ENCODE measurements around the gene ATP6V1G1.
A peak's percentile ranks its signal among the peaks of the same experiment; 100 is the strongest.
"Not testable (repeated sequence)": the region's sequence is repeated elsewhere in the genome, so short reads cannot be mapped to it uniquely, and the experiment has no call there.

The ATP6V1G1 gene, protein sequence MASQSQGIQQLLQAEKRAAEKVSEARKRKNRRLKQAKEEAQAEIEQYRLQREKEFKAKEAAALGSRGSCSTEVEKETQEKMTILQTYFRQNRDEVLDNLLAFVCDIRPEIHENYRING

GRCh38 chr9:114587345-114588202 is at the start of gene ATP6V1G1:
ATP6V1G1 (plus strand) TSS chr9:114587769; CDS start chr9:114587839, 70 bp downstream.
- peak; percentile 98 to 100 (median 99) for DNase-seq (ENCODE audit: low read depth in 2 of 3, low spot score in 1 of 3)

DNA sequence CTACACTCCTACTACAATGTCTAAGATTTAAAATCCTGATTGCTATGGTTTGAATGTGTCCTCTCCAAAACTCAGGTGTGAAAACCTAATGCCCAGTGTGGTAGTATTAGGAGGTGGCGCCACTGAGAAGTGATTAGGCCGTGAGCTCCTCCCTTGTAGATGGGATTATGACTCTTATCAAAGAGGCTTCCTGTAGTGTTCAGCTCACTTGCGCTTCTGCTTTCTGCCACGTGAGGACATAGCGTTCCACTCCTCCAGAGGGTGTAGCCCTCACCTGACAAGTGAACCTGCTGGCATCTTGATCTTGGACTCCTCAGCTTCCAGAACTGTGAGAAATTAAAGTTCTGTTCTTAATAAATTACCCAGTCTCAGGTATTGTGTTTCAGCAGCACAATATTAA is 49.3 kb upstream of the ATP6V1G1 start:
- DNase-seq (ENCODE audit: low read depth in 2 of 3, low spot score in 1 of 3): peak in 1 of 3 donors; percentile 8

- no peak for DNase-seq (ENCODE audit: low read depth in 2 of 3, low spot score in 1 of 3)
Observed at GRCh38 chr9:114539701-114540380, 47.7 kb upstream of the ATP6V1G1 start.

DNA sequence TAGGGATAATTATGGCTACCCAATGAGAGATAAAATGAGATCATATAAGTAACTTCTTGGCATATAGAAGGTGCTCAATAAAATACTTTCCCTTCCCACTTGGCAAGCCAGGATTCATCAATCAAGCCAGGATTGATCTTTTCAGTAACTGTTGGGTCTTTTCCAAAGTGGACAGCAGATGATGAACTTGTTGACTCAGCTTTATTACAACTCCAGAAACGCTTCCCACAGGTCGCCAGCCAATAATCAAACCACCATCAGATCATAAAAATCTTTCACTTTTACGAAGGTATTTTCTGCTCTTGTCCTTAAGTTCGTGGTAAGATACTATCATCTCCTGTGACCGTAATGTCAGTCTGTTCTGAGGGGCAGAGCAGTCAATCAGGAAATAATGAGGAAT is 42.5 kb upstream of the ATP6V1G1 start:
- no peak for DNase-seq (ENCODE audit: low read depth in 2 of 3, low spot score in 1 of 3)

- no peak for DNase-seq (ENCODE audit: low read depth in 2 of 3, low spot score in 1 of 3)
Observed at GRCh38 chr9:114546851-114547250, 40.7 kb upstream of the ATP6V1G1 start.

GRCh38 chr9:114549697-114550330 is 37.8 kb upstream of the ATP6V1G1 start:
- no peak for DNase-seq (ENCODE audit: low read depth in 2 of 3, low spot score in 1 of 3)

DNA sequence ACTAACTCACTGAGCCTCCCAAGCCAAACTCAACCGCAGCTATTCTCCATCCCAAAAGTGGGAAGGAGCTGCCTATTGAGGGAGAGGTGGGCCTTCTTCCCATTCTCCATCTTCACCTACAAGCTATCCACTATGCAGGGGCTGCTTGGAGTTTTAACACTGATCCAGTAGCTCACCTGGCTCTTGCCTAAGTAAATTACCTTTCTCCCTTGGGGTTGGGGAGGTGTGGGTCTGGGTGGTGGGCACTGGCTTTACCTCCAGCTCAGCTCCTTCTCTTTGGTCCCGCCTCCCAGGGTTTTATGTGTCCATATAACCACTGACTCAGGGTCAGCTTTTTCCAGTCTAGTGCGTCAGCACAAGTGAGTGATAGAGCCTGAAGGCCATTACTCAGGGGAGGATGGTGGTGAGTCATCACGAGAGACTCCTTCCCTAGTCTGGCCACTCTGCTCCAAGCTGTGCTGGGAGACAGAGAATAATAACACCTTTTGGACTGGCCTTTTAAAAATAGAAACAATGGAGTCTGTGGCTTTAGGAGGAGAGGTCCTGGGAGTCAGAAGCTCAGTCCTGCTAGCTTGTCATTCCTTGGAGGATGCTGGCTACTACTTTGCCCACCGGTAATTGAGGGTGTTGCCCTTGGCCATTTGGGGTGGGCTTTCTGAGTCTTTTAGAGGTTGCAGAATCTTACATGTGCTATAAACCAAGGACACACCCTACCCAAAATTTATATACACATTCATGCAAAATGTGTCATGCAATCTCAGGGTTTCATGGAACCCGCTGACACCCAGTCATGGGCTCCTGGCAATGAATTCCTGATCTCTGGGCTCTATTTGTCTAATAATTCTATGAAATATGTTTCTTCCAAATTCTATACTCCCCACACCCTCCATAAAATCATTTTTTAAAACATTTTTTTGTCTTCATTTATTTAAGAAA is 35.6 kb upstream of the ATP6V1G1 start:
- no peak for DNase-seq (ENCODE audit: low read depth in 2 of 3, low spot score in 1 of 3)

- no peak for DNase-seq (ENCODE audit: low read depth in 2 of 3, low spot score in 1 of 3)
Observed at GRCh38 chr9:114552706-114553105, 34.9 kb upstream of the ATP6V1G1 start.

GRCh38 chr9:114553202-114553601 is 34.4 kb upstream of the ATP6V1G1 start:
- DNase-seq (ENCODE audit: low read depth in 2 of 3, low spot score in 1 of 3): no peak

DNA sequence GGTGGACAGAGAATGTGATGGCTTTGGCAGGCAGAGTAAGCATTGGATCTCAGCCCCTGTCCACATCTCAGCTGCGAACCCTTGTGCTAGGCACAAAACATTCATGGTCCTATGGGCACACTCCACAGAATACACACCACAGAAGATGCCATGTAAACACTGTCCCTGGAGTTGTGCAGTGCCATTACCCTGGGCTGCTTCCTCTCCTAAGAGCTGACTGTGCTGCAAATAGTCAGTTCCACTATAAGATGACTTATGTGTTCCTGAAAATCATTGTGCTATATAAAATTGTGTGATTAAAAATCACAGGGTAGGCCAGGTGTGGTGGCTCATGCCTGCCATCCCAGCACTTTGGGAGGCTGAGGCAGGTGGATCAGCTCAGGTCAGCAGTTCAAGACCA is 31.9 kb upstream of the ATP6V1G1 start:
- no peak for DNase-seq (ENCODE audit: low read depth in 2 of 3, low spot score in 1 of 3)

DNA sequence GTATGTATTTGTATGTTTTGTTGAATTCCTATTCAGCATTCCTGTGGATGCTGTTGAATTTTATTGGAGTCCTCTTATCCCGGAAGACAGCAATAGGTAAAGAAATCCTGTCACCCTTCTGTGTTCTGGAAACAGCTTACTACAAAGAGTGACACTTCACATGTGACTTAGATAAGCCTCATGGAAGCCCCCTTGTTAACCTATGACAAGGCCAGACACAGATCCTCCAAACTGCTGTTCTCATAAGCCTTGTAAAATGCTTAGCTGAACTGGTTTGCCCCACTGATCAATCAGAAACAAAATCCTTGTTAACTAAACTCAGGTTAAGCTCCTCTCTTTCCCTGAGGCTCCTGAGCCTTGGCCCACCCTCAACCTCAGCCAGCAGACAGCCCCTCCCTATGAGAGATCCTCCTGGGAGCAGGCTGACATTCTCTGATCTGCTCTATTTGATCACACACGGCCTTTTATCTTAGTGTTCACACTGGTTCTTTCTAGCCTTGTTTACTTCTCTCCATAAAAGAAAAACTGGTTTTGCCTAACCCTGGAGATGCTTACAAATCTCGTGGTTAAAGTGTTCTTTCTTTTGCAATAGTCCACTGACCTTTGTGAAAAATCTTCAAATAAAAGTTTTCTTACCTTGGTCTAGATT is 29.4 kb upstream of the ATP6V1G1 start:
- DNase-seq (ENCODE audit: low read depth in 2 of 3, low spot score in 1 of 3): no peak

DNA sequence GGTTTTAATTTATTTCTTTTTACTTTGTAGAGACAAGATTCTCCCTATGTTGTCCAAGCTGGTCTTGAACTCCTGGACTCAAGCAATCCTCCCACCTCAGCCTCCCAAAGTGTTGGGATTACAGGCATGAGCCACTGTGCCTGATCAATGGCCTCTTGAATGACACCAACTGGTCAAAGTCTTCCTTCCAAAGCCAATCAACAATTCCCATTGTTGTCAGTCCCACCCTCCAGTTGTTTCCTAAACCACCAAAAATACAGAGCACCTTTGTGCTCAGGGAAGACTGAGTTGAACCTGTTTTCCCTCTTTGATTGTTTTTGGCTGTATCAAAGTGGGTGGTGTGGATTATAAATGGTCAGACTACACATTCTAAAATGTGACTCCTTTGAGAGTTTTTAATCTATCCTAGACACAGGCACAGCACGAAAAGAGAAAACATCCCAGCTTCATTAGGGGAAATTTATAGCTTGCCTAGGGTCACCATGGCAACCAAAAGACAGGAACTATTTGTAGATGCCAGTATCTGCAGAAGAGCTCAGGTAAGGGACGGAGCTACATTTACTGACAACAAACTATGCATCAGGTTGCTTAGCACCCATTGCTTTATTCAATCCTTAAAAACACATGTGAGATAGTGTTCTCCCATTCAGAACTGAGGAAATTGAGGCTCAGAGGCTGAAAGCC is 27.6 kb upstream of the ATP6V1G1 start:
- no peak for DNase-seq (ENCODE audit: low read depth in 2 of 3, low spot score in 1 of 3)

DNA sequence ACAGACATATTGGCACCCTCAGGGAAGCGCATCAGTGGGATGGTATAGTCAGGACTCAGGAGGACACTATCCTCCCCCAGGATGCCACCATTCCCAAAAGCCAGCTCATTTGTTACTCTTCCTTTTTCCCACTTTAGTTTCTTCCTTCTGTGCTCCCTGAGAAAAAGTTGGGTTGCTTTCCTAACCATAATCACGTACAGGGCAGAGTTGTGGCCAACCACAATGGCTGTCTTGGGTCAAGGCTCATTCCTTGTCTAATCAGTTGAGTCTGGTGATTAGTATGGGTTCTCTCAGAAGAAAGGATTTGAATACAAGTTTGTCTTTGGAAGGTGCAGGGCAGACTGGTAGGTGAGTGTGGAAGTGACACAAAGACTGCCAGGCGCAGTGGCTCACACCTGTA is 26.6 kb upstream of the ATP6V1G1 start:
- DNase-seq (ENCODE audit: low read depth in 2 of 3, low spot score in 1 of 3): no peak

DNA sequence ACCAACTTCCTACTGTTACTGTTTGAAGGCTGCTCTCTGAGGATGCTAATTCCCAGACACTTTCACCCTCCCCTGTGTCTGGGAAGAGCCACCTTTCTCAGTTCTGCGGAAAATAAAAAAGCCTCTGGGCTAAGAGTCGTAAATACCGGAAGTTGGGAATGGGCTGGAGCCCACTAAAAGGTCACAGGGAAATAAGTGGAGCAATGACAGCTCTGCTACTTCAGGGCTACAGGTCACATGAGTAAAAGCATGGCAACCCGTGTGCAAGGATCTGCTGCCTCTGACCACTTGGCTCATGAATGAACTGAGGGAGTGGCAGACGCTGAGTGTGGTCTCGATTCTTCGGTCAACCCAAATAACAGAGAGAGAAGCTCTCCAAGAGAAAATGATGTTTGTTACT is 25.8 kb upstream of the ATP6V1G1 start:
- no peak for DNase-seq (ENCODE audit: low read depth in 2 of 3, low spot score in 1 of 3)

GRCh38 chr9:114565204-114565603 is 22.4 kb upstream of the ATP6V1G1 start:
- no peak for DNase-seq (ENCODE audit: low read depth in 2 of 3, low spot score in 1 of 3)

DNA sequence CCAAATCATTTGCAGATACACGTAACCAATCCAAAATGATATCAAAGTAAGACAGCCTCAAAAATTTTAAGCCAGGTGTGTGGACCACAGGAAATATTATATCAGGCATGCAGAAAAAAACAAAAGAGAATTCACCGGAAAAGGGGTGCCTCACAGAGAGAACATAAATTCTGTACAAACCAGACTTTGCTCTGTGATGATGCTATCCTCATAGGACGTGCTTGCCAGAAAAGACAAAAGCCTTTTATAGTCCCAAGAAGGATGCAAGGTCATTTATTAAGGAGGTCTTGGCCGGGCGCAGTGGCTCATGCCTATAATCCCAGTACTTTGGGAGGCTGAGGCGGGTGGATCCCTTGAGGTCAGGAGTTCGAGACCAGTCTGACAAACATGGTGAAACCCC is 16.8 kb upstream of the ATP6V1G1 start:
- DNase-seq (ENCODE audit: low read depth in 2 of 3, low spot score in 1 of 3): no peak

DNA sequence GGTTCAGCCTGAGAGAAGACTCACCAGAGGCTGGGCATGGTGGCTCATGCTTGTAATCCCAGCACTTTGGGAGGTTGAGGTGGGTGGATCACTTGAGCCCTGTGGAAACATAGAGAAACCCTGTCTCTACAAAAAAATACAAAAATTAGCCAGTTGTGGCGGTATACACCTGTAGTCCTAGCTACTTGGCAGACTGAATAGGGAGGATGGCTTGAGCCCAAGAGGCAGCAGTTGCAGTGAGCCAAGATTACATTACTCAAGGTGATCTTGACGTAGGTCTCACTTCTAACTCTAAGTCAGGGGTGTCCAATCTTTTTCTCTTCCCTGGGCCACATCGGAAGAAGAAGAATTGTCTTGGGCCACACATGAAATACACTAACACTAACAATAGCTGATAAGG is 16.2 kb upstream of the ATP6V1G1 start:
- DNase-seq (ENCODE audit: low read depth in 2 of 3, low spot score in 1 of 3): no peak

GRCh38 chr9:114572199-114572598 is 15.4 kb upstream of the ATP6V1G1 start:
- DNase-seq (ENCODE audit: low read depth in 2 of 3, low spot score in 1 of 3): no peak

GRCh38 chr9:114574438-114574837 is 13.1 kb upstream of the ATP6V1G1 start:
- DNase-seq (ENCODE audit: low read depth in 2 of 3, low spot score in 1 of 3): no peak

DNA sequence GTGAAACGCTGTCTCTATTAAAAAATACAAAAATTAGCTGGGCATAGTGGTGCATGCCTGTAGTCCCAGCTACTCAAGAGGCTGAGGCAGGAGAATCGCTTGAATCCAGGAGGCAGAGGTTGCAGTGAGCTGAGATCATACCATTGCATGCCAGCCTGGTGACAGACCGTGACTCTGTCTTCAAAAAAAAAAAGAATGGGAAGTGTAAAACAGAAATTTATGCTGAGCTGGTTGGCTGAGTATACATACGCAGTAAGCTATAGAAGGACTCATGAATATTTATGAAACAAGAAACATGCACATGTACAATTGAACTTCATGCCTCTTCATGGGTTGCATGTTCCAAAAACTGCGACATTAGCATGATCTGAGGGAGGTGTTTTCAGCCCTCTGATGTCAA is 10.8 kb upstream of the ATP6V1G1 start:
- not testable (repeated sequence) for DNase-seq (ENCODE audit: low read depth in 2 of 3, low spot score in 1 of 3)

Data from stimulated activated CD4-positive, alpha-beta T cell treated with anti-CD3 and anti-CD28 coated beads, Interleukin-12 subunit alpha, Interleukin-12 subunit beta, amount 100 ng/mL, for 48 hours (primary cell).